Spleen (tissue), 7 donors: ENCODE results near the gene ADSS2.
"Not testable (repeated sequence)": the region's sequence is repeated elsewhere in the genome, so short reads cannot be mapped to it uniquely, and the experiment has no call there.

ENCODE experiments used
- POLR2A ChIP-seq, 3 donors: fragments of 450-650 bp; IDR thresholded peaks; one replicate each; pipeline ENCODE4 v1.5.1; 2017; ENCODE audit warnings: antibody characterized with exemption in 3 of 3, mild to moderate bottlenecking in 1 of 3
- POLR2AphosphoS5 ChIP-seq, 3 donors: sonication (generic); formaldehyde crosslinking; IDR thresholded peaks; one replicate each; pipeline ENCODE4 v1.5.1; 2017; ENCODE audit warnings: antibody characterized with exemption in 3 of 3
- TF ChIP-seq, protein P1 (sequence below), 11 experiments: fragments of 200-600 bp in 7 of 11; fragments of 450-650 bp in 4 of 11; sonication (generic) in 4 of 11; IDR thresholded peaks in 8 of 11; conservative IDR thresholded peaks in 3 of 11; 1 replicate in 7 of 11; 2 replicates in 4 of 11; pipeline versions ENCODE4 v1.4.0 to v1.8.0; 2016 to 2021; ENCODE audit warnings: antibody characterized with exemption in 11 of 11, inconsistent platforms in 4 of 11, mild to moderate bottlenecking in 1 of 11
- donor health status: DM: no; HTN: no; CAD: no; lungs with moderate emphysema.
- donor health status: DM: no; HTN: no; CAD: no.
- donor health status: DM: no; HTN: no; CAD: no.

- TF ChIP-seq, protein P1, sequence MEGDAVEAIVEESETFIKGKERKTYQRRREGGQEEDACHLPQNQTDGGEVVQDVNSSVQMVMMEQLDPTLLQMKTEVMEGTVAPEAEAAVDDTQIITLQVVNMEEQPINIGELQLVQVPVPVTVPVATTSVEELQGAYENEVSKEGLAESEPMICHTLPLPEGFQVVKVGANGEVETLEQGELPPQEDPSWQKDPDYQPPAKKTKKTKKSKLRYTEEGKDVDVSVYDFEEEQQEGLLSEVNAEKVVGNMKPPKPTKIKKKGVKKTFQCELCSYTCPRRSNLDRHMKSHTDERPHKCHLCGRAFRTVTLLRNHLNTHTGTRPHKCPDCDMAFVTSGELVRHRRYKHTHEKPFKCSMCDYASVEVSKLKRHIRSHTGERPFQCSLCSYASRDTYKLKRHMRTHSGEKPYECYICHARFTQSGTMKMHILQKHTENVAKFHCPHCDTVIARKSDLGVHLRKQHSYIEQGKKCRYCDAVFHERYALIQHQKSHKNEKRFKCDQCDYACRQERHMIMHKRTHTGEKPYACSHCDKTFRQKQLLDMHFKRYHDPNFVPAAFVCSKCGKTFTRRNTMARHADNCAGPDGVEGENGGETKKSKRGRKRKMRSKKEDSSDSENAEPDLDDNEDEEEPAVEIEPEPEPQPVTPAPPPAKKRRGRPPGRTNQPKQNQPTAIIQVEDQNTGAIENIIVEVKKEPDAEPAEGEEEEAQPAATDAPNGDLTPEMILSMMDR (IDR thresholded peaks at IDR 0.05 in 8 of 11, conservative IDR thresholded peaks at IDR 0.05 in 3 of 11), result not testable (repeated sequence)
- not testable (repeated sequence) for TF ChIP-seq POLR2AphosphoS5, POLR2A (IDR thresholded peaks at IDR 0.05)
Observed at GRCh38 chr1:244500515-244500914, 48.8 kb upstream of the ADSS2 start.
